ENCODE data around the gene LHFPL6.

DNA sequence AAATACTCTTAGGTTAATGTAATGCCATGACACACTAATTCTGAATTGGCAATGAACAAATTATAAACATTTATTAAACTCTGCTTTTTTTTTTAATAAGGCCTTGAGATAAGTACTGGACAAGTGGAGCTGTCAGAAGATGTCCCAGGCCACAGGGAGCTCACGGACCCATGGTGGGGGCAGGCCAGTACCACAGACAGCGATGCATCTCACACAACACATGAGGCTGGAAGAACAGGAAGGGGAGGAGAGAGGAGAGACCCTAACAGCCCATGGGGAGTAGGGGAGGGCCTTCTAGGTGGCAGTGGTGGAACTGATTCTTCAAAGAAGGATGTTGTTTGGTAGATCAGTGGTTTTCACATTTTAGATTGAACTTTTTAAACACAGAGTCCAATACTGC, 128.4 kb downstream of the LHFPL6 start:
- TF ChIP-seq CTCF (IDR thresholded peaks at IDR 0.05; ENCODE audit: borderline replicate concordance, extremely low read depth, low read length, poor library complexity, severe bottlenecking), result no peak
- TF ChIP-seq EZH2 (IDR thresholded peaks at IDR 0.05; ENCODE audit: borderline replicate concordance, low read depth, low read length, severe bottlenecking), result no peak
